HG02642 (cell line): ENCODE results near the gene MMRN2.
A peak's percentile ranks its signal among the peaks of the same experiment; 100 is the strongest.

ENCODE experiments used
- ATAC-seq: cut with Tn5 transposase; IDR thresholded peaks from one replicate; pipeline ENCODE4 v1.9.1; 2021; ENCODE audit warnings: mild to moderate bottlenecking; ENCODE audit not compliant: unreplicated experiment, poor library complexity

The MMRN2 gene

GRCh38 chr10:86899670-86900276 lies 57.6 kb downstream of the MMRN2 start:
- no peak for ATAC-seq

DNA sequence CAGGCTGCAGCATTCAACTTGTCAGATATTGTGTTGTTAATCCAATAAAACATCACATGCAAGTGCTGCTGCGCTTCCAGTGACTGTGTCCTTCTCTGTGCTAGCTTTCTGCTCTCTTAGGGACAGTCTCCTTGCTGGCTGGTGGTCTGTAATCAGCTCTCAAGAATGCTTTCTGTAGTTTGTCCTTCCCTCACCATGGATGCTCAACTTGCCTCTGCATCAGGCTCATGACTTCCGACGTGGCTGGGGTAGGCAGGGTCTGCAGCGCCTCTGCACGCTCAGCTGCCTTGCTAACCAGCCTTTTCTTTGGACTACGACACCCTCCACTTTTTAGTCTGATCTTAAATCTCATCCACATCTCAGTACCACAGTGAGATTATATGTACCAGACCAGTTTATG lies 58.3 kb downstream of the MMRN2 start:
- no peak for ATAC-seq

GRCh38 chr10:86898511-86898910 lies 58.9 kb downstream of the MMRN2 start:
- ATAC-seq = no peak

- ATAC-seq = no peak
Measured at GRCh38 chr10:86889997-86890396, 67.4 kb downstream of the MMRN2 start.

- ATAC-seq = peak; percentile 97
Measured at GRCh38 chr10:86888585-86889381, 68.6 kb downstream of the MMRN2 start.
